ENCODE data around the gene LEUTX.

LEUTX gene

DNA sequence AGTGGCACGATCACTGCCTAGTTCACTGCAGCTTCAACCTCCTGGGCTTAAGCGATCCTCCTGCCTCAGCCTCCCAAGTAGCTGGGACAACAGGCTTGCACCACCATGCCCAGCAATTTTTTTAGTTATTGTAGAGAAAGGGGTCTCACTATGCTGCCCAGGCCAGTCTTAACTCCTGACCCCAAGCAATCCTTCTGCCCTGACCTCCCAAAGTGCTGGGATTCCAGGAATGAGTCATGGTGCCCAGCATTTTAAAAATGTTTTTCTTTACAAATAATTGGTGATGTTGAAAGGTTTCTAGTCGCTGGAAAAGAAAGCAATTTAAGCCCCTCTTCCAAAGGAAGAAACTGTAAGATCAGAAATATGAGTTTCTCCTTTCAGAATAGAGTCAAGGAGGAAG, 35.9 kb downstream of the LEUTX start:
- no peak overlapping the region for H3K4me3 ChIP-seq (ENCODE audit: insufficient read length, low read depth)
- peaks cover 3% of the 10 kb centered on the region for H3K9me3 ChIP-seq (ENCODE audit: insufficient read depth, low read length)
- H3K36me3 ChIP-seq (ENCODE audit: insufficient read depth, insufficient read length, low read length): peaks cover 10% of the 10 kb centered on the region
- TF ChIP-seq ZNF274 (IDR thresholded peaks at IDR 0.05; ENCODE audit: low read depth, low read length) (no peak), SUZ12 (IDR thresholded peaks at IDR 0.05; ENCODE audit: extremely low read depth, insufficient read depth, insufficient read length) (no peak), YY1 (IDR thresholded peaks at IDR 0.05; ENCODE audit: insufficient read depth, insufficient read length) (no peak)
- no peak for DNase-seq (ENCODE audit: low read depth, low spot score)
- no peaks in the 10 kb centered on the region for H3K4me1 ChIP-seq (ENCODE audit: insufficient read depth, insufficient read length)
- H3K27me3 ChIP-seq (ENCODE audit: insufficient read depth, insufficient read length): no peaks in the 10 kb centered on the region
- H3K9ac ChIP-seq (ENCODE audit: insufficient read length, low read depth): no peak overlapping the region

DNA sequence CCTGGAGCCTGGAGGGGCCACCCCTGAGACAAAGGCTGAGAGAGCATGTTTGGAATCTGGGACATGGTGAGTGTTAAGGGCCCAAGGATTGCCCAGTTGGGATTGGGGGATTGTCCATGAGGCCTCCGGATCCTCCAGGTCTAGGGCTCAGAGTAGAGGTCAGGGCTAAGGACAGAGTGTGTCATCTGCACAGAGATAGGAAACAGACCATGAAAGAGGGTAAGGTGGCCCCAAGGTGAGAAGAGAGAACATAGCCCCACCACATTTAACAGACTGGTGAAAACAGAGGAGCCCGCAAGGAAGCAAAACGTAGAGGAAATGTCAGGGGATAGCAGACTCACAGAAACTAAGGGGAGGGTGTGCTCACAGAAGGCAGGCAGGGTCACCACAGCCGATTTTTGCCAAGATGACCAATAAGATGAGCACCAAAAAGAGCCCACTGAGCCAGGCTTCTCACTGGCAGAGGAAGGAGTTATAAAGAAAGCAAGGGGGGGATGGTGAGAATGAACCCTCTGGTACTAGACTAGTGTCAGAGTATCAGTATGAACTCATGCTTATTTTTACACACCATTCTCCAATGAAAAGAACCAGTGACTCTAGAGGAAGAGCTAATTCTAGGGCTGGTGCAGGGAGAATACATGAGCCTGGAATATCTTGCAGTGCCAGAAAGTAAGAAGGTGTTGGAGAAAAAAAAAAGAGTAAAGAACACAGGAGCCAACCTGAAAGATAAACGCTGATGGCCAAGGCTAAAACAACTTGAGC, 37.8 kb downstream of the LEUTX start:
- Histone ChIP-seq H3K27me3 (ENCODE audit: insufficient read depth, insufficient read length) (no peaks in the 10 kb centered on the region), H3K4me1 (ENCODE audit: insufficient read depth, insufficient read length) (no peaks in the 10 kb centered on the region), H3K4me3 (ENCODE audit: insufficient read length, low read depth) (no peak overlapping the region), H3K9ac (ENCODE audit: insufficient read length, low read depth) (no peak overlapping the region), H3K9me3 (ENCODE audit: insufficient read depth, low read length) (no peaks in the 10 kb centered on the region), H3K36me3 (ENCODE audit: insufficient read depth, insufficient read length, low read length) (peaks cover 10% of the 10 kb centered on the region)
- DNase-seq (ENCODE audit: low read depth, low spot score): no peak
- no peak for TF ChIP-seq YY1 (IDR thresholded peaks at IDR 0.05; ENCODE audit: insufficient read depth, insufficient read length)
- TF ChIP-seq ZNF274 (IDR thresholded peaks at IDR 0.05; ENCODE audit: low read depth, low read length): no peak
- TF ChIP-seq SUZ12 (IDR thresholded peaks at IDR 0.05; ENCODE audit: extremely low read depth, insufficient read depth, insufficient read length): no peak

DNA sequence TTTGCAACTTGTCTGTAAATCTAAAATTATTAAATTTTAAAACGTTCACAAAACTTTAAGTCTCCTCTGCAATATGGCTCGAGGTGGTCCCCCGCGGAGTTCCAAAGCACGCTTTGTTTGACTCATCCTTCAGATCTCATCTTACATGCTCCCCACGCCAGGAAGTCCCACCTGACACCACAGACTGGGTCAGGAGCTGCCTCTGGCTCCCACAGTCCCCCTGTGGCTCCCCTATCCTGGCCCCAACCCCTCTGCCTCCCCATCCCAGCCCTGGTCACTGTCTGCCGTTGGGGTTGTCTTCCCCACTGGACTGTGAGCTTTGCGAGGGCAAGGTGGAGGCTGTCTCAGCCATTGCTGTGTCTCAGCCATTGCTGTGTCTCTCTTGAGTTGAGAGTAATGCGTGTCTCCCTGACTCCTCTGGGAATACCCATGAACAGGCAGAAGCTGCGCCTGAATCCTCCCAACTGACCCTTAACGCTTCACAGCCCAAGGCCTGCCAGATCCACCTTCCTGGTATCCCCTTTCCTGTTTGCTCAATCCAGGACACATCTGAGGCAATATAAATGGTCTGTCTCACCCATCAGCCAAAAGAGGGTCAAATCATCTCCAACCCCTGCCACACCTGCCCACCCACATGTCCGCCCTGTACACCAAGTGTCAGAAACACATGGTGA, 39.4 kb downstream of the LEUTX start:
- no peaks in the 10 kb centered on the region for H3K4me1 ChIP-seq (ENCODE audit: insufficient read depth, insufficient read length)
- no peak for TF ChIP-seq ZNF274 (IDR thresholded peaks at IDR 0.05; ENCODE audit: low read depth, low read length)
- no peak for TF ChIP-seq SUZ12 (IDR thresholded peaks at IDR 0.05; ENCODE audit: extremely low read depth, insufficient read depth, insufficient read length)
- TF ChIP-seq YY1 (IDR thresholded peaks at IDR 0.05; ENCODE audit: insufficient read depth, insufficient read length): no peak

DNA sequence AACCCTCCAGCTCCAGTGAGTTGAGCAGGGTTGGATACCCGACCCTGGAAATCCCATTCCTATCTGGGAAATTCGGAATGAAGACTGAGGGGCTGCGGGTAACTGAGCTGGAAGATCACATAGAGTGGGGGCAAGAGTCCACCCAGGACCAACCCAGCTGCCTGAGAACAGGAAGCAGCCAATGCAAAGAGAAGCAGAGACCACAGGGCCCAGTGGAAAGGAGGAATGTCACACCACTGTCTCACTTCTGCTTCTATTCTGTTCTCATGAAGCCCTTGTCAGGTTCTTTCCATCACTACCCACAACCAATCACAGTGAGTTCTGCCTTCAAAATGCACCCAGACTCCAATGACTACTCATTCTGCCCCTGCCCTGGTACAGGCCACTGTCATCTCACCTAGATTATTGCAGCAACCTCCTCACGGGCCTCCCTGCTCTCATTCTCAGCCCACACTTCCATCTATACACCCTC, 40.0 kb downstream of the LEUTX start:
- Histone ChIP-seq H3K36me3 (ENCODE audit: insufficient read depth, insufficient read length, low read length) (peaks cover 10% of the 10 kb centered on the region), H3K9ac (ENCODE audit: insufficient read length, low read depth) (no peak overlapping the region), H3K4me1 (ENCODE audit: insufficient read depth, insufficient read length) (no peaks in the 10 kb centered on the region), H3K27me3 (ENCODE audit: insufficient read depth, insufficient read length) (no peaks in the 10 kb centered on the region), H3K9me3 (ENCODE audit: insufficient read depth, low read length) (no peaks in the 10 kb centered on the region), H3K4me3 (ENCODE audit: insufficient read length, low read depth) (no peak overlapping the region)
- TF ChIP-seq SUZ12 (IDR thresholded peaks at IDR 0.05; ENCODE audit: extremely low read depth, insufficient read depth, insufficient read length) (no peak), YY1 (IDR thresholded peaks at IDR 0.05; ENCODE audit: insufficient read depth, insufficient read length) (no peak), ZNF274 (IDR thresholded peaks at IDR 0.05; ENCODE audit: low read depth, low read length) (no peak)
- no peak for DNase-seq (ENCODE audit: low read depth, low spot score)

More for the DNA sequence above, 39.4 kb downstream of the LEUTX start:
- H3K9ac ChIP-seq (ENCODE audit: insufficient read length, low read depth): no peak overlapping the region
- DNase-seq (ENCODE audit: low read depth, low spot score): no peak
- H3K36me3 ChIP-seq (ENCODE audit: insufficient read depth, insufficient read length, low read length): peaks cover 10% of the 10 kb centered on the region
- H3K4me3 ChIP-seq (ENCODE audit: insufficient read length, low read depth): no peak overlapping the region
- no peaks in the 10 kb centered on the region for H3K9me3 ChIP-seq (ENCODE audit: insufficient read depth, low read length)
- no peaks in the 10 kb centered on the region for H3K27me3 ChIP-seq (ENCODE audit: insufficient read depth, insufficient read length)

DNA sequence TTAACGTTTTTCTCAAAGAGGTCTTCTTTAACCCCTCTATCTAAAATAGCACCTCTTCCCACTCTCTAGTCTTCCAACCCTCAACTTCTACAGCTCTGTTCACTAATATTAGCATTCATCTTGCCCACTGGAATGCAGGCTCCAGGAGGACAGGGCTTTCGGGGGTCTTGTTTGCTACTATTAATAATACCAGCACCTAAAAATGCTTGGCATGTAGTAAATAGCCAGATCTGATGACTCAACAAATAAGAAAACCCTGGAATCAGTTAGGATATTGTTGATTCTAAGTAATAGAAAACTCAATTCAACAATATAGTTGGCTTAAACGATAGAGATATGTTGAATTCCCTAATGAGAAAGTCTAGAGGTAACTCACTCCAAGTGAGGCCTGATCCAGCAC, 41.1 kb downstream of the LEUTX start:
- Histone ChIP-seq H3K4me3 (ENCODE audit: insufficient read length, low read depth) (no peak overlapping the region), H3K27me3 (ENCODE audit: insufficient read depth, insufficient read length) (no peaks in the 10 kb centered on the region), H3K4me1 (ENCODE audit: insufficient read depth, insufficient read length) (no peaks in the 10 kb centered on the region), H3K36me3 (ENCODE audit: insufficient read depth, insufficient read length, low read length) (peaks cover 10% of the 10 kb centered on the region), H3K9ac (ENCODE audit: insufficient read length, low read depth) (no peak overlapping the region), H3K9me3 (ENCODE audit: insufficient read depth, low read length) (no peaks in the 10 kb centered on the region)
- TF ChIP-seq YY1 (IDR thresholded peaks at IDR 0.05; ENCODE audit: insufficient read depth, insufficient read length) (no peak), SUZ12 (IDR thresholded peaks at IDR 0.05; ENCODE audit: extremely low read depth, insufficient read depth, insufficient read length) (no peak), ZNF274 (IDR thresholded peaks at IDR 0.05; ENCODE audit: low read depth, low read length) (no peak)
- DNase-seq (ENCODE audit: low read depth, low spot score): no peak

DNA sequence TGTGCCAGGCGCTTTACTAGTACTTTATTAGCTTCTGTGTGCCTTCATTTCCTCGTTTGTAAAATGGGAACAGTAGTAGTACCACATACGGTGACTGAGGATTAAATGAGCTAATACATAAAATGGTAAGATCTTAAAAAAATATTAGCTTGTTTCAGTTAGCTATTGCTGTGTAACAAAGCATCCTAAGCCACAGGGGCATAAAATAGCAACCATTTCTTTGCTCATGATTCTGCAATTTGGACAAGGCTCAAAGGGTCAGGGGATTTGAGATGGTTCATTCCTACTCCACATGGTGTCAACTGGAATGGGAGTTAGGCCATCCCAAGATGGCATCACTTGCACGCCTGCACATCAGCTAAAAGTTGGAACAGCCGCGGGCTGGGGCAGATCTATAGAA, 42.0 kb downstream of the LEUTX start:
- Histone ChIP-seq H3K9me3 (ENCODE audit: insufficient read depth, low read length) (no peaks in the 10 kb centered on the region), H3K4me3 (ENCODE audit: insufficient read length, low read depth) (no peak overlapping the region), H3K9ac (ENCODE audit: insufficient read length, low read depth) (no peak overlapping the region), H3K27me3 (ENCODE audit: insufficient read depth, insufficient read length) (no peaks in the 10 kb centered on the region), H3K4me1 (ENCODE audit: insufficient read depth, insufficient read length) (no peaks in the 10 kb centered on the region), H3K36me3 (ENCODE audit: insufficient read depth, insufficient read length, low read length) (peaks cover 13% of the 10 kb centered on the region)
- DNase-seq (ENCODE audit: low read depth, low spot score): no peak
- TF ChIP-seq YY1 (IDR thresholded peaks at IDR 0.05; ENCODE audit: insufficient read depth, insufficient read length) (no peak), SUZ12 (IDR thresholded peaks at IDR 0.05; ENCODE audit: extremely low read depth, insufficient read depth, insufficient read length) (no peak), ZNF274 (IDR thresholded peaks at IDR 0.05; ENCODE audit: low read depth, low read length) (no peak)

DNA sequence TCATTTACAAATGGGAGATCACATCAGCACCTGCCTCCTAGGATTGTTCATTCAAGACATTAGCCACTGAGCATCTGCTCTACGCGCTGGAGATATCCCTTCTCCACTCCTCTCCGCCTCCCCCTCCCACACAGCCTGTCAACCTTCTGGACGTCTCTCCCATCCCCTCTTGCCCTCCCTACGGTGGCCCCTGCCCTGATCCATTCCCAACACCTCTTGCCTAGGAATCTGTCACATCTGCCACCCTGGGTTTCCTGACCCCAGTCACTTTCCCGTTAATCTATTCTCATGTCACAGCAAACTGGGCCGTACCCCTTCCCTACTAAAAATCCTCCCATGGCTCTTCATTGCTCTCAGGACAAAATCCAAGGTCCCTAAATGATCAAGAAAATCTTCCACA, 45.0 kb downstream of the LEUTX start:
- TF ChIP-seq SUZ12 (IDR thresholded peaks at IDR 0.05; ENCODE audit: extremely low read depth, insufficient read depth, insufficient read length) (no peak), ZNF274 (IDR thresholded peaks at IDR 0.05; ENCODE audit: low read depth, low read length) (no peak), YY1 (IDR thresholded peaks at IDR 0.05; ENCODE audit: insufficient read depth, insufficient read length) (no peak)
- Histone ChIP-seq H3K36me3 (ENCODE audit: insufficient read depth, insufficient read length, low read length) (peaks cover 33% of the 10 kb centered on the region), H3K27me3 (ENCODE audit: insufficient read depth, insufficient read length) (no peaks in the 10 kb centered on the region), H3K4me1 (ENCODE audit: insufficient read depth, insufficient read length) (no peaks in the 10 kb centered on the region), H3K9ac (ENCODE audit: insufficient read length, low read depth) (peak overlapping the region; percentile 83), H3K4me3 (ENCODE audit: insufficient read length, low read depth) (peak overlapping the region; percentile 62), H3K9me3 (ENCODE audit: insufficient read depth, low read length) (no peaks in the 10 kb centered on the region)
- DNase-seq (ENCODE audit: low read depth, low spot score): no peak

Measured in NT2/D1 (cell line).